ENCODE measurements around the gene PADI1.

DNA sequence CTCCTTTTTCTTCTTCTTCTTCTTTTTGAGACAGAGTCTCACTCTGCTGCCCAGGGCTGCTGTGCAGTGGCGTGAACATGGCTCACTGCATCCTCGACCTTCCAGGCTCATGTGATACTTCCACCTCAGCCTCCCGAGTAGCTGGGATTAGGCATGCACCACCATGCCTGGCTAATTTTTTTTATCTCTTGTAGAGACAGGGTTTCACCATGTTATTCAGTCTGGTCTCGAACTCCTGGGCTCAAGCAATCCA is 13.0 kb upstream of the PADI1 start:
- TF ChIP-seq CTCF (IDR thresholded peaks at IDR 0.05): no peak
- no peak for TF ChIP-seq POLR2A (IDR thresholded peaks at IDR 0.05)
